GM19239 (cell line): ENCODE results near the gene GPRC5D.

Experiments
- DNase-seq: peaks from one replicate; pipeline ENCODE4 v3.0.0; 2011; ENCODE audit warnings: low spot score; ENCODE audit not compliant: insufficient read length
- FAIRE-seq: peaks from 2 replicates; lab custom pipeline; 2011; peaks lifted over from hg19 to GRCh38; lab: Jason Lieb, UNC

The GPRC5D gene

GRCh38 chr12:12915656-12916055 is 36.3 kb downstream of the GPRC5D start:
- DNase-seq (no peak), FAIRE-seq (no peak)

GRCh38 chr12:12912711-12913110 is 39.3 kb downstream of the GPRC5D start:
- FAIRE-seq (no peak), DNase-seq (no peak)

- DNase-seq (no peak), FAIRE-seq (no peak)
These were observed 42.0 kb downstream of the GPRC5D start for GRCh38 chr12:12909995-12910420.

- FAIRE-seq (peak; percentile 55), DNase-seq (no peak)
These were observed 42.6 kb downstream of the GPRC5D start for GRCh38 chr12:12909228-12909994.

GRCh38 chr12:12908711-12909110 is 43.3 kb downstream of the GPRC5D start:
- no peak for FAIRE-seq
- no peak for DNase-seq

- FAIRE-seq (no peak), DNase-seq (no peak)
These were observed 43.7 kb downstream of the GPRC5D start for GRCh38 chr12:12908252-12908651.

- no peak for DNase-seq
- FAIRE-seq = no peak
These were observed 44.4 kb downstream of the GPRC5D start for GRCh38 chr12:12907552-12907951.

- no peak for FAIRE-seq
- DNase-seq = no peak
These were observed 48.0 kb downstream of the GPRC5D start for GRCh38 chr12:12903642-12904609.

- DNase-seq = no peak
These were observed 49.9 kb downstream of the GPRC5D start for GRCh38 chr12:12902036-12902435.

GRCh38 chr12:12901158-12901791 is 50.7 kb downstream of the GPRC5D start:
- FAIRE-seq (no peak), DNase-seq (no peak)

More at GRCh38 chr12:12902036-12902435, 49.9 kb downstream of the GPRC5D start:
- no peak for FAIRE-seq

- no peak for FAIRE-seq
- DNase-seq = no peak
These were observed 51.2 kb downstream of the GPRC5D start for GRCh38 chr12:12900786-12901157.

GRCh38 chr12:12899530-12900380 is 52.2 kb downstream of the GPRC5D start:
- FAIRE-seq (no peak), DNase-seq (no peak)

- FAIRE-seq (no peak), DNase-seq (no peak)
These were observed 53.0 kb downstream of the GPRC5D start for GRCh38 chr12:12898911-12899511.

- FAIRE-seq (no peak), DNase-seq (no peak)
These were observed 53.7 kb downstream of the GPRC5D start for GRCh38 chr12:12898136-12898717.

GRCh38 chr12:12897302-12897701 is 54.7 kb downstream of the GPRC5D start:
- no peak for DNase-seq
- FAIRE-seq = no peak

GRCh38 chr12:12896260-12896659 is 55.7 kb downstream of the GPRC5D start:
- FAIRE-seq (no peak), DNase-seq (no peak)

- no peak for DNase-seq
- FAIRE-seq = no peak
These were observed 58.5 kb downstream of the GPRC5D start for GRCh38 chr12:12893438-12893837.

GRCh38 chr12:12892681-12893141 is 59.3 kb downstream of the GPRC5D start:
- DNase-seq = no peak

GRCh38 chr12:12891881-12892355 is 60.1 kb downstream of the GPRC5D start:
- FAIRE-seq (no peak), DNase-seq (no peak)

More at GRCh38 chr12:12892681-12893141, 59.3 kb downstream of the GPRC5D start:
- FAIRE-seq = no peak
